Left lung (tissue), 10 donors: ENCODE results near the gene PLPPR5. TPM values are rescaled to one million over a fixed set of nuclear protein-coding genes. Genes with fewer than 3 reads are reported as not detected.

Experiments
- ATAC-seq: fragments of 200-7000 bp; cut with Tn5 transposase; one replicate; pipeline ENCODE4 v1.9.1; 2020; ENCODE audit warnings: moderate library complexity
- DNase-seq, 4 donors: peaks; one replicate each; pipeline ENCODE4 v3.0.0-alpha.2; 2013 to 2020
- H3K27ac ChIP-seq, 2 donors: fragments of 200-600 bp; sonication (generic) in 1 of 2; one replicate each; pipeline versions ENCODE4 v1.5.0 to v1.8.0; 2020 to 2021
- H3K27me3 ChIP-seq, 2 donors: fragments of 200-600 bp; sonication (generic) in 1 of 2; one replicate each; pipeline versions ENCODE4 v1.5.0 to v1.8.0; 2020 to 2021
- H3K36me3 ChIP-seq, 2 donors: fragments of 200-600 bp; sonication (generic) in 1 of 2; one replicate each; pipeline versions ENCODE4 v1.5.0 to v1.8.0; 2020 to 2021
- H3K4me1 ChIP-seq, 2 donors: fragments of 200-600 bp; one replicate each; pipeline ENCODE4 v1.8.0; 2021
- H3K4me3 ChIP-seq, 2 donors: fragments of 200-600 bp; sonication (generic) in 1 of 2; one replicate each; pipeline versions ENCODE4 v1.5.0 to v1.8.0; 2020 to 2021; ENCODE audit warnings: mild to moderate bottlenecking in 1 of 2
- H3K9me3 ChIP-seq, 2 donors: fragments of 200-600 bp; sonication (generic) in 1 of 2; one replicate each; pipeline versions ENCODE4 v1.5.0 to v1.8.0; 2020 to 2021
- intact Hi-C, 2 donors: fragments of 100-400 bp; cut with DNase I; formaldehyde crosslinking; loops; one replicate each; pipeline versions ENCODE4 v1.11.2 to v1.14.2; 2022
- polyA plus RNA-seq, 6 donors: library from polyadenylated mRNA; unstranded; fragments of 120-200 nt; gene quantifications; one replicate each; pipeline ENCODE4 v1.2.1, GENCODE V29; 2013; ENCODE audit not compliant: insufficient read length in 6 of 6
- total RNA-seq, 2 donors: library from RNA; stranded (reverse); fragmentation: NEBNext Ultra II Directional; extraction: Animal tissue kit (Norgen Biotek cat#: 25700); gene quantifications; one replicate each; pipeline ENCODE4 v1.2.1, GENCODE V29; 2021
- TF ChIP-seq, protein P1 (sequence below), 2 donors: fragments of 200-600 bp; sonication (generic) in 1 of 2; IDR thresholded peaks; one replicate each; pipeline versions ENCODE4 v1.5.0 to v1.8.0; 2021; ENCODE audit warnings: antibody characterized with exemption in 2 of 2
- donor health status: DM: no; HTN: yes; CAD: no.
- donor health status: DM: no; HTN: no; CAD: no.

PLPPR5 gene
- total and polyA plus RNA-seq, 8 donors: 0.06 to 6.3 (median 3.5) TPM; not detected in 1

DNA sequence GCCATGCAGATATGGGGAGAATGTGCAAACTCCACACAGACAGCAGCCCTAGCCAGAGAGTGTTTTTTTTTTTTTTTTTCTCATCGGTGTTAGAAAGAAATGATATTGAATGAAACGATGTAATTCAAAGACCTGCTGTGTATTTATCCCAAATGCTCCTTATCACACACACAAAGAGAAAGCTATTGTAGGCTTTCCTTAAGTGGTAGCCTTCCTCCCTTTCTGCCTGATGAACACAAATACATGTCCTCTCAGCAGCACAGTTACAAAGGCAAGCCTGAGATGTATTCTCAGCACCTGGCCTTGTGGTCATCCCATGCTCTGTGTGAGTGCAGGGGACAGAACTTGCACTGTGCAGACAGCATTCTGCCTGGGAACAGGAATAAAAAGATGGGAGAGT, 93.8 kb downstream of the PLPPR5 start:
- H3K36me3 ChIP-seq: no peaks in the 10 kb centered on the region
- TF ChIP-seq, protein P1, sequence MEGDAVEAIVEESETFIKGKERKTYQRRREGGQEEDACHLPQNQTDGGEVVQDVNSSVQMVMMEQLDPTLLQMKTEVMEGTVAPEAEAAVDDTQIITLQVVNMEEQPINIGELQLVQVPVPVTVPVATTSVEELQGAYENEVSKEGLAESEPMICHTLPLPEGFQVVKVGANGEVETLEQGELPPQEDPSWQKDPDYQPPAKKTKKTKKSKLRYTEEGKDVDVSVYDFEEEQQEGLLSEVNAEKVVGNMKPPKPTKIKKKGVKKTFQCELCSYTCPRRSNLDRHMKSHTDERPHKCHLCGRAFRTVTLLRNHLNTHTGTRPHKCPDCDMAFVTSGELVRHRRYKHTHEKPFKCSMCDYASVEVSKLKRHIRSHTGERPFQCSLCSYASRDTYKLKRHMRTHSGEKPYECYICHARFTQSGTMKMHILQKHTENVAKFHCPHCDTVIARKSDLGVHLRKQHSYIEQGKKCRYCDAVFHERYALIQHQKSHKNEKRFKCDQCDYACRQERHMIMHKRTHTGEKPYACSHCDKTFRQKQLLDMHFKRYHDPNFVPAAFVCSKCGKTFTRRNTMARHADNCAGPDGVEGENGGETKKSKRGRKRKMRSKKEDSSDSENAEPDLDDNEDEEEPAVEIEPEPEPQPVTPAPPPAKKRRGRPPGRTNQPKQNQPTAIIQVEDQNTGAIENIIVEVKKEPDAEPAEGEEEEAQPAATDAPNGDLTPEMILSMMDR (IDR thresholded peaks at IDR 0.05): no peak
- ATAC-seq (no peak), DNase-seq (no peak)
- no peaks in the 10 kb centered on the region for H3K27me3 ChIP-seq
- no peak overlapping the region for H3K4me3 ChIP-seq
- no peak overlapping the region for H3K27ac ChIP-seq
- H3K4me1 ChIP-seq: no peaks in the 10 kb centered on the region
- intact Hi-C loops: no loop called here
- H3K9me3 ChIP-seq: no peaks in the 10 kb centered on the region

DNA sequence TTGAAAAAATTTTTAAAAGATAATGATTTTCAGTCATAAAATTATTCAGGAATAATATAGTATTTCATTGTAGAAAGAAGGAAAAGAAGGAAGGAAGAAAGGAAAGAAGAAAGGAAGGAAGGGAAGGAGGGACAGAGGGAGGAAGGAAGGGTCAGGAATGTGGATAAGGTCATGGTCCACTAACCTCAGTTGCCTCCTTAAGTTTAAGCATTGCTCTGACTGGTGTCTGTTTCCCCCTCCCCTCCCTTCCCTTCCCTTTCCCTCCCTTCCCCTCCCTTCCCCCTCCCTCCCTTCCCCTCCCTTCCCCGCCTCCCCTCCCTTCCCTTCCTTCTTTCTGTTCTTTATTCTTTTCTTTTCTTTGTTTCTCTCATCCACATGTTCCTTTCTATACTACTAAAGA, 95.7 kb downstream of the PLPPR5 start:
- ATAC-seq (no peak), DNase-seq (no peak)
- TF ChIP-seq, protein P1 (IDR thresholded peaks at IDR 0.05): no peak
- H3K4me3 ChIP-seq: no peak overlapping the region
- H3K36me3 ChIP-seq: no peaks in the 10 kb centered on the region
- intact Hi-C loops: no loop called here
- H3K4me1 ChIP-seq: no peaks in the 10 kb centered on the region
- no peaks in the 10 kb centered on the region for H3K27me3 ChIP-seq
- no peak overlapping the region for H3K27ac ChIP-seq
- H3K9me3 ChIP-seq: no peaks in the 10 kb centered on the region

DNA sequence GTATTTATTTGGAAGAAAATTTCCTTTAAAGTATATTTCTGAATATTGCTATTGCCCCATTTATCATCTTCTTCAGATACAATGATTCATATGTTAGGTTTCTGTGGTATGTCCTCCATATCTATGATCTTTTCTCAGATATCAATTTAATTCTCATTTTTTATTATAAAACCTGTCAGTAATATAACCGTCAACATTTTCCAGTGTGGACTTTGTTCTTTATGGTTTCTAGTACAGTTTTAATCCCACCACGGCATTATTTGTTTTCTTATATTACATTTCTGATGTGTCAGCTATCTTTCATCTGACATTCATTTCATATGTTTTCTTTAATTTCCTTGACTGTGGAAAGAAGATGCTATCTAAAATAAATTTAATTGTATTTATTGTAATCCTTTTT, 97.9 kb downstream of the PLPPR5 start:
- intact Hi-C loops: no loop called here
- TF ChIP-seq, protein P1 (IDR thresholded peaks at IDR 0.05): no peak
- Histone ChIP-seq H3K4me1 (no peaks in the 10 kb centered on the region), H3K36me3 (no peaks in the 10 kb centered on the region), H3K4me3 (no peak overlapping the region), H3K9me3 (no peaks in the 10 kb centered on the region), H3K27me3 (no peaks in the 10 kb centered on the region), H3K27ac (no peak overlapping the region)
- ATAC-seq: no peak
- no peak for DNase-seq

DNA sequence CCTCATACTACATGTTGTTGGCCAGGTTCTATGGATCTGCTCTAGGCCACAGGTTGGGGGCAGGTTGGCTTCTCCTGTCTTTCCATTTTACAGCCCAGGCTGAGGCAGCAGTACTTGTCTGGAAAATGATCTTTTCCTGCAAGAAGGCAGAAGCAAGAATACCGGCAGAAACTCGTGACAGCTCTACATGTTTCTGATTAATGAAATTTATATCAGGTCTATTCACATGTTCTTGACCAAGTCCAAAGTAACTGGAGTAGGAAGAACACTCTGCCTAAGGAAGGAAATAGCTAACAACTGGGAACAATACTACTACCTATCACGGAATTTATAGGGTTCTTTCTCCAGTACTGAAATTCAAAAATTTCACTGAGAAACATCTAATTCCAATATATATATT, 98.3 kb downstream of the PLPPR5 start:
- DNase-seq (no peak), ATAC-seq (no peak)
- Histone ChIP-seq H3K9me3 (no peaks in the 10 kb centered on the region), H3K27me3 (no peaks in the 10 kb centered on the region), H3K4me3 (no peak overlapping the region), H3K27ac (no peak overlapping the region), H3K4me1 (no peaks in the 10 kb centered on the region), H3K36me3 (no peaks in the 10 kb centered on the region)
- intact Hi-C loops: no loop called here
- TF ChIP-seq, protein P1 (IDR thresholded peaks at IDR 0.05): no peak

DNA sequence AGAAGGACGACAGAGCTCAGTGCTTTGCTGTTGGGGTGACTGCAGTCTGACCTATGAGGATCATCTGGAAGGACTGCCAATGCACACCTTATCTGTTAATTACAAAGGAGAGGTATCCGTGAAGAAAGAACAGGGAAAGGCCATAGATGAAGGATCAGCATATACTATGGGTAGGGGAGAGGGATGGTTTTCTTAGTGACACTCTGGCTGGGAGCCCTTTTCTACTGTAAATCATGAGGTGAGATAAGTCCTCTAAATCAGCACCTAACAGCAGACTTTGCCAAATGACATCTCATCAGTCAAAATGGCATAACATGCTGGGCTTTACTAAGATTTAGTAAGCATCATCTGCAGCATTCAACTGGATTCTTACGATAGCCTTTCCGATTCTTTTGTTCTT, 100.0 kb downstream of the PLPPR5 start:
- Histone ChIP-seq H3K4me1 (no peaks in the 10 kb centered on the region), H3K9me3 (no peaks in the 10 kb centered on the region), H3K27ac (no peak overlapping the region), H3K4me3 (no peak overlapping the region), H3K36me3 (no peaks in the 10 kb centered on the region), H3K27me3 (no peaks in the 10 kb centered on the region)
- DNase-seq: no peak
- intact Hi-C loops: no loop called here
- no peak for ATAC-seq
- TF ChIP-seq, protein P1 (IDR thresholded peaks at IDR 0.05): no peak
